NCI-H526 treated with DMSO at 0.1 percent for 48 hours (cell line): ENCODE results near the gene STAM.

Source experiments
- DNase-seq: peaks from one replicate; lab custom pipeline; 2025; lab: John Stamatoyannopoulos, UW

Gene STAM

GRCh38 chr10:17731331-17732020, 87.5 kb downstream of the STAM start:
- DNase-seq, result no peak

- no peak for DNase-seq
Observed at GRCh38 chr10:17733620-17734019, 89.7 kb downstream of the STAM start.

DNA sequence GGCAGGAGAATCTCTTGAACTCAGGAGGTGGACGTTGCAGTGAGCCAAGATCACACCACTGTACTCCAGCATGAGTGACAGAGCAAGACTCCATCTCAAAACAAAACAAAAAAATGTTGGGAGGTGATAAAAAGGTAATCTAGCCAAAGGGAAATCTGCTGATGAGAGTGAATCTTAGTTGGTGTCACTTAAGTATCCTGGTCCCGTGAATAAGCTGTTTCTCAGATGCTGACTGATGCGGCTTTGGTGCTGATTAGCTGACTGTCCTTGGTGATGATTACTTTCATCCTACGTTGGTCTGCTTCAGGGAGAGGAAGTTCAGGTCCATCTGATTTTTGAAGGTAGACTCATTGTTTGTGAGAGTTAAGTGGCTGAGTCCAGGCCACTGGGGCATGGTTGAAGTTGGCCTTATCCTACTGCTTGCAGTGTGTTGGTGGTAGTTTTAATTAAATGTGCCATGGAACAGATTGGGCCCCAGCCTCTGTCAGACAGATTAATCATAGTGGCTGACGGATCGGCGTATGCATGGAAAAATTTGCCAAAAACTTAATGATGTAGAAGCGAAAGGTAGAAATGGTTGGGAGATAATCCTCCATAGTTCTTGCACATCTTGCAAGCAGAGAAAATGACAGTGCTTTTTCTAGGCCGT, 90.6 kb downstream of the STAM start:
- DNase-seq, result no peak

- no peak for DNase-seq
Observed at GRCh38 chr10:17735166-17735941, 91.4 kb downstream of the STAM start.

GRCh38 chr10:17736223-17736622, 92.3 kb downstream of the STAM start:
- no peak for DNase-seq

- no peak for DNase-seq
Observed at GRCh38 chr10:17737027-17737965, 93.3 kb downstream of the STAM start.

- no peak for DNase-seq
Observed at GRCh38 chr10:17740668-17741067, 96.7 kb downstream of the STAM start.

DNA sequence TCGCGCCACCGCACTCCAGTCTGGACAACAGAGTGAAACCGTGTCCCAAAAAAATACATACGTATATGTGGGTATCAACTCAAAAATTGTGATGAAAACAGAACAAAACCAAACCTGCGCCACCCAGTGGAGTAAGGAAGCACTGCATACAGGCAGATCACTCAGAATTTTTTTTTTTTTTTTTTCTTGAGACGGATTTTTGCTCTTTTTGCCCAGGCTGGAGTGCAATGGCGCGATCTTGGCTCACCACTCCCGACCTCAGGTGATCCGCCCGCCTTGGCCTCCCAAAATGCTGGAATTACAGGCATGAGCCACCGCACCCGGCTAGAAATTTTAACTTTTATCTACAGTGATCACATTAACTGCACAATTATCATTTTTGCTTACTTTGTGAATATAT, 99.0 kb downstream of the STAM start:
- no peak for DNase-seq

- no peak for DNase-seq
Observed at GRCh38 chr10:17743437-17743836, 99.5 kb downstream of the STAM start.

DNA sequence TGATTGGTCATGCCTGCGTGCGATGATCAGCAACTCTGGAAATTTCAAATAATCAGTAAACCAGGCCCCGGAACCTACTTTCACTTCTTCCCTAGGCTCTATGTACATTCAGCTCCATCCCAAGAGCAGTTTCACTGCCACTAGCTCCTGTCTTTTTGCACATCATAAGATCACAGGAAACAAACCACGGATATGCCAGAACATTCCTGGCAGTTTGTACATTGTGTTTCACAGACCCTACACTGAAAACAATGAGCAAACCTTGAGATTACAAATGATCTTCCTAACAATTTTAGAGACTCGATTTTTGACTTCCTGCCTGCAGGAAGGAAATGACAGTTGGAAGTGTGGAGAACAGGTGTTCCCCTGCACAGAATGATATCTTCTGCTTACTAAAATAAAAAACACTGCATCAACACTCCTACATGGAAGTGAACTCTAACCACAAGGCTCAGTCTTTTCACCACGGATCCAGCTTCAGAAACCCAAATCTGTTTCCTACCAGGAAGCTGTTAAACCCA, 100.5 kb downstream of the STAM start:
- DNase-seq, result no peak

- no peak for DNase-seq
Observed at GRCh38 chr10:17747883-17748550, 104.1 kb downstream of the STAM start.

DNA sequence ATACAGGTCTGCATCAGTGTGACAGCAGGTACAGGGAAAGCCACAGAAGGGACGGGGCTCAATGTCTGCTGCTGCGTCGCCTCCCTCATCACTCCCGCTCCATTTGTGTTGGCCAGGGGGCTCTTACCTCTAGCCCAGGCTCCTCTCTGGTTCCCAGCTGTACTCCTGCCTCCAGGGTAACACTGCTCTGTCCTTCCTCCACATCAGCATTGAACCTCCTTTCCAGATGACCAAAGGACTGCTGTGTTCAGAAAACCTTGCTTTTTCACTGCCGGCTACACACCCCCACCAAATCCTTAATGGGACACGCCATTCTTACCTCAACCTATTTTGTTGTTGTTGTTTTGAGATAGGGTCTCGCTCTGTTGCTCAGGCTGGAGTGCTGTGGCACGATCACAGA, 105.9 kb downstream of the STAM start:
- DNase-seq, result no peak

DNA sequence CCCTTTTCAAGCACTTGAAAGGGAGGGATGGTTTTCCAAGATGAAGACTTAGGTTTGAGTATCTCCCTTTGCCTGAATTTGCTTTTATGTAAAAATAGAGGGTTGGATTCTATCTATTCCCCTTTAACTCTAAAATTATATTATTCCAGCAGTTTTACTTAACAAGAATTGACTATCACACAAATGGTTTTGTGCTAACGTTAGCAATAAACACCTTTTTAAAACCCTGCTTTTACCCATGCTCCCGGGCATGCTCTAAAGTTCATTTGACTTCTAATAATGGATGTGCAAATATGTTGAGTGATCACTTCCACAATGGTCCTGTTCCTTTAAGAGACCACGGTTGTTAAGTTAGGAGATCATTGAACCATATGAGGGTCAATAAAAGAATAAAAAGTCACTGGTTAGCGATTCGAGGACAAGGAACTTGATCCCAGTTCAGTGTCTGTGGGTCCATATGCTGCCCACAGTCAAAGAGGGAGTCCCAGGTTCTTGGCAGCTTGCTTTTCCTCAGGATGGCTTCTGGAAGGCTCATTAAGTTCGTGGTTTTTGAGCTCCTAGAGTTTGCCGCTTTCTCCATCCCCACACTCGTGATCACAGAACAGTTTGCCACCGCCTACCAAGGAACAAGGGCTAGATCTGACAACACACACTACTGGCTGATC, 108.0 kb downstream of the STAM start, which contains the start of gene TMEM236:
TSS of gene TMEM236 (plus strand) at position 421 of the 665 bp plus-strand sequence. CDS start at position 516, 95 bp downstream.
- no peak for DNase-seq

GRCh38 chr10:17756557-17757217, 112.7 kb downstream of the STAM start:
- no peak for DNase-seq

DNA sequence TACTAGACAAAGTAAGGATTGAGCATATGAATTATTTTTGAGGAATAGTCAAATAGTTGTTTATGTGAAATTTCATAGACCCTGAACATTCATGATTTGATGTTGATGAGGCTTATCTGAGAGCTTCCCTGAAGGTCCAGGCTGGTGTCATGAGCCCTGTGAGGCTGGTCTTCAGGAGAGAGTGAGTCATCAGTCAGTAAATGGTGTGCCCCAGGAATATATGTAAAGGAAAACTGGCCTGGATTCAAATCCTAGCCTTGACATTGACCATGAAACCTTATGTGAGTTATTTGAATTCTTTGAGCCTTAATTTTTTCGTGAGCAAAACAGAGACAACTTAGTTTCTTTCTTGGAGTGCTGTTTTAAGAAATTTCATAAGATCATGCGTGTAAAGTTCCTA, 114.2 kb downstream of the STAM start:
- DNase-seq, result no peak

DNA sequence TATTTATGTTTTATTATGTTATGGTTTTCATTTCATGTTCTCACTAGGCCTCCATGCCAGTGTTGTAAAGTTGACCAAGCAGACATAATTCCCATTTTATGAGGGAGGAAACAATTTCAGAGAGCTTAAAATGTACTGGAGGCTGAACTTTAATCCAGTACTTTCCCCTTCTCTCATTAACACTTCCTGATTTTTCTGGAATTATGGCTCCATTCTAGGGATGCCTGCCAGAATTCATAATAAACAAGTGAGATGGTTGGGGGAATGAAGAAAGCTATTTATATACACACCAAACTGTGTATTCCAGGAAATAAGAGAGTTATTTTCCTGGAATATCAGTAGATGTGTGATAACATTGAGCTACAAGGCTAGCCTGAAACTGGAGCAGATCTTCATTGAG, 114.9 kb downstream of the STAM start:
- no peak for DNase-seq

DNA sequence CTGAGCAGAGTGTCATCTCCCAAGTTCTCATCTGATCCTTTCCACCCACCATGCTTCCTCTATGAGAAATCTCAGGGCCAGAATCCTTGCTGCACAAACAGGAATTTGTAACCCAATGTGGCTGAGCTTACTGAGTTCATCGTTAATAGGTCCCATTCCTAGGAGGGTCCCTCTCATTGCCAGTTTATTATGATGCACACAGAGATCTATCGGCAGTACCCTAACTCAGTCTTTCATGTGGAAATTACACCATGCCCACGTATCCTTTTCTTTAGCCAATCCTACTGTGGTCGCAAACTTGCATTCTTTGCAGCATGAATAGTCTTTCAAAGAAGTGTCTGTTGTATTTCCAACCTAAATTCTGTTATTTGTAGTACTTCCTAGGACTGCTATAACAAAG, 120.2 kb downstream of the STAM start:
- no peak for DNase-seq

DNA sequence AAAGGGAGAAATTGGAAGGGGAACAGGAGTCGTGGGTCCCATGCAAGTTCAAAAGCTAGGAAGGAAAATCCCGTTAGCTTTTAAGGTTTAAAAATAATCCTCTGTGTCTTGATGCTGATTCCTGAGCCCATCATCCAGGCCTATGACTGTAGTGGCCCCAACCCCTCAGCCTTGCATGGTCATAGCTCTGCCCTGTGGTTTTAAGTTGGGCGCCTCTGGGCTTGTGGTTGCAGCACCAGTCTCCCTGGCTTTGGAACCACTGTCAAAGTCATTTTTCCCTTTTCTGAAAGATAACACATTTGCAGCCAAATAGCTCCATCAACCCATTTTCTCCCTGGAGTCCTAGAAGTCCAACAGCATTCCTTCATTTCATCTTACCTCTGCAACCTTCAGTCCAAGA, 121.7 kb downstream of the STAM start:
- no peak for DNase-seq
